NCI-H1092 treated with DMSO at 0.1 percent for 48 hours (cell line): ENCODE measurements around the gene RNASEH2B.

Source experiments
- DNase-seq: peaks from one replicate; lab custom pipeline; 2025; lab: John Stamatoyannopoulos, UW

The RNASEH2B gene

GRCh38 chr13:50909605-50910484 is at the start of gene RNASEH2B:
TSS of gene RNASEH2B (plus strand) at chr13:50909791. CDS start at chr13:50910077, 286 bp downstream.
- DNase-seq = peak; percentile 77

DNA sequence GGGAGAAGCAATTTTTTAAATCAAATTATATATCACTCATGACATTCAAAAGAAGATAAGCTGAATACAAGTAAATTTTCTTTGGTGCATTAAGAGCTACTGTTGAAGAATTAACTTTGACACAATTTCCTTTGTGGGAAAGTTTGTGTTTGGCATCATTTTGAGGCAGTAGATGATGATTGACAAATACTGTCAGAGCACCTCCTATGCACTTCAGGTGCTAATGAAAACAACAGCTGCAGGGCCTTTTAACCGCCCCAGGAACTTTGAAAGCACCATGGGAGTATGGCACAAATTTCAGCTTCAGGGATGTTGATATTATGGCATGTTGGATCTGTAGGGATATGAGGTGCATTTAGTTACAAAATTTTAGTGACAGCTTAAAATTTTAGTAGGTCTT is 45.1 kb upstream of the RNASEH2B start:
- DNase-seq = no peak

DNA sequence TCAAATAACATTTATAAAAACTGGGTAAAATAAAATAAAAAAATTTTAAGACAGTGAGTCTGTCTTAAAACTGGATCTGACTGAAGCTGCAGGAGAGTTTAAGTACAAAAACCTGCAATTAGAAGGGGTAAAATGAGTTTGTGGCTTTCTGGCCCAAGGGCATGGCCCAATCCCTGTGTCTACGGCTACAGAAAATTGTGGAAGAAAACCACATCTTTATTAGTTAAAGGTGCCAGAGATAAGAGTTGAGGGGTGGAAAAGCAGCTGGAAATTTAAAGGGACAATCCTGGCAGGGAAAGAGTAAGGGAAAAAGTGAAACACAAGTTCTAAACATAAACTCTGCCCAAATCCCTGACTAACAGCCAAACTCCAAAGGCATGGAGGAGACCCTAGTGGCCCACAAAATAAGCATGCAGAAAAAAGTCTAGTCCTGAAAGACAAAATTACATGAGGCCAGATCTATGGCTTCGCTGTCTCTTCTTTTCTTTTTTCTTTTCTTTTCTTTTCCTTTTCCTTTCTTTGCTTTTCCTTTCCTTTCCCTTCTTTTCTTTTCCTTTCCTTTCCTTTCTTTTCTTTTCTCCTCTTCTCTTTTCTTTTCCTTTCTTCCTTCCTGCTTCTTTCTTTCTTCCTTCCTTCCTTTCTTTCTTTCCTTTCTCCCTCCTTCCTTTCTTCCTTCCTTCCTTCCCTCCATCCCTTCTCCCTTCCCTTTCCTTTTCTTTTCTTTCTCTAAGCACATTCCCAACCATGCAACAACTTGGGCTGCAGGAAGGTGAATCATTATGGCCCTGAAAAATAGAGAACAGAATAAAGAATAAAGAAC is 42.6 kb upstream of the RNASEH2B start:
- no peak for DNase-seq

GRCh38 chr13:50867637-50867945 is 42.0 kb upstream of the RNASEH2B start:
- no peak for DNase-seq

- DNase-seq = no peak
Observed at GRCh38 chr13:50871405-50871804, 38.2 kb upstream of the RNASEH2B start.

- no peak for DNase-seq
Observed at GRCh38 chr13:50873467-50873866, 36.1 kb upstream of the RNASEH2B start.

DNA sequence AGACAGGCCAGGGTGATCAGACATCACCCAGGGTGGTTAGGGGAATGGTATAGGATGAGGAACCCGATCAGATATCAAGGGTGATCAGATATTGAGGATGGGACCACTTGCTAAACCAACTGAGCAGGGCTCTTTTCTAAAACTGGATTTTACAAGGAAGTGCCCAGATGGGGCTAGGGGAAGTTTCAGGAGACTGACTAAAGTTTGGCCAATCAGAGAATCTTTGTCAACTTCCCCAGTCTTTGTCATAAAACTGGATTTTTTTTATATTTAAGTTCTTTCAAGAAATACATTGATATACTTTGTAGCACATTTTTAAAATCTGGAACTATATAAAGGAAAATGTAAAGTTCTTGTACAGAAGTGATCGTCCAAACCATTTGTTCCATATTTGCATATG is 35.6 kb upstream of the RNASEH2B start:
- DNase-seq = no peak

GRCh38 chr13:50882816-50883435 is 26.7 kb upstream of the RNASEH2B start:
- no peak for DNase-seq

DNA sequence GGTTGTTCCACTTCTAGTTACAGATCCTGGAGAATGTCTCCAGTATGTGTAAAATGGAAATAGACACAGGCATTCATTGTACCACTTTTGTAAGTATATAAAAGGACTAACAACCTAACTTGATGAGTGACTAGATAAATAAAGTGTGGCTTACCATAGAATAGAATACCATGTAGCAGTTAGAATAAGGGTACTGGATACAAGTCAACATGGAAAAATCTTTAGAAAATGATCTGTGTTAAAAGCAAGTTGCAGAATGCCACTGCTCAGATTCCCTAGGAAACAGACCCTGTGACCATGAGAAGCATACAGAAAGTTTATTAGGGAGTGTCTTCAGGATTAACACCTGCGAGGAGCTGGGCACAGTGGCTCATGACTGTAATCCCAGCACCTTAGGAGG is 25.9 kb upstream of the RNASEH2B start:
- DNase-seq = no peak

DNA sequence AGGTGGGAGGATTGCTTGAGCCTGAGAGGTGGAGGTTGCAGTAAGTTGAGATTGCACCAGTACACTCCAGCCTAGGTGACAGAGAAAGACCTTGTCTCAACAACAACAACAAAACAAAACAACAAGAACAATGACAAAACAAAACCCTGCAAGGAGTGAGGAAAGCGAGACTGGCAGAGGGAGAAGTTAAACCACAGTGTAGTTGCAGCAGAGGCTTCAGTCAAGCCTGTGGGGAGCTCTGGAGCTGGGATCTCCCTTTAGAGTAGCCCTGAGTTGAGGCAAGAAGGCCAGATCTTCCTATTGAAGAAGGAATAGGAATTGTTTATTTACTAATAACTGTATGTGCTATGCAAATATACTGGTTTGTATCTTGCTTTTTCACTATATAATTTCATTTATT is 25.3 kb upstream of the RNASEH2B start:
- DNase-seq = no peak

- no peak for DNase-seq
Observed at GRCh38 chr13:50887151-50887550, 22.4 kb upstream of the RNASEH2B start.

GRCh38 chr13:50888362-50888761 is 21.2 kb upstream of the RNASEH2B start:
- no peak for DNase-seq

GRCh38 chr13:50889317-50889716 is 20.3 kb upstream of the RNASEH2B start:
- no peak for DNase-seq

DNA sequence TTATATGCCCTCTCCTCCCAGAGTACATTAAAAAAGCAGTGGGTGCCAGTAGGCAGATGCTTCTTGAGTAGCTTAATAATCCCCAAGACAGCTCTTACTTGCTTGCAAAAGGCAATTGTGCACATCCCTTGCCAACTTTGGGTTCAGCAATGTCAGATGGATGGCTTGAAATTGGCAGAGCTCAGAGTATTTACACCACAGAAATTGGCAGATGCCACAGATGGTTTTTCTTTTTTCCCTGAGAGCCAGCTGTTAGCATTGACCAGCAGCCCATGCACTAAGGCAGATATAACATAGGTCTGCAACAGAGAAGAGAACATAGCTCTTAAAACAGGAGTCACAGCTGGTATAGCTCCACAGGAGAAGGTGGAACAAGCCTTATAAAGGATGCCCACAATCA is 18.4 kb upstream of the RNASEH2B start:
- DNase-seq = no peak

GRCh38 chr13:50892210-50892944 is 17.2 kb upstream of the RNASEH2B start:
- no peak for DNase-seq

GRCh38 chr13:50893211-50893852 is 16.3 kb upstream of the RNASEH2B start:
- DNase-seq = no peak

DNA sequence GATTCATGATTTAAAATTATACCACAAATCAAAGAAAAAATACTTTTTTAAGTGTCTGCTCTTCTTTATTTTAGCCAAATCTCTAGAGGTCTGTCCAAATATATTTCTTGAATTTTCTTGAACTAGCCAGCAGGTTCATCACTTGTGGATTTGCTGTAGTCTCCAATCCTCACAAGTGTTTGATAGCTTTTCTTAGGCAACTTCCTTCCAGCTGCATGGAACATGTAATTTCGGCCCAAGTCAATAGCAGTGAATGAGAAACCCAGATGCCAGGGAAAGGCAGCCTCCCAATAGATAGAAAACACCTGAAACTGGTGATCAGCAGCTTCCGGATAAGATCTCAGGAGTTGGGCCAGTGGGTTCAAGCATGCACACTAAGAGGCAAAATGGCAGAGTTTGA is 15.6 kb upstream of the RNASEH2B start:
- no peak for DNase-seq

- no peak for DNase-seq
Observed at GRCh38 chr13:50894504-50894903, 15.1 kb upstream of the RNASEH2B start.

GRCh38 chr13:50898338-50898737 is 11.3 kb upstream of the RNASEH2B start:
- no peak for DNase-seq

DNA sequence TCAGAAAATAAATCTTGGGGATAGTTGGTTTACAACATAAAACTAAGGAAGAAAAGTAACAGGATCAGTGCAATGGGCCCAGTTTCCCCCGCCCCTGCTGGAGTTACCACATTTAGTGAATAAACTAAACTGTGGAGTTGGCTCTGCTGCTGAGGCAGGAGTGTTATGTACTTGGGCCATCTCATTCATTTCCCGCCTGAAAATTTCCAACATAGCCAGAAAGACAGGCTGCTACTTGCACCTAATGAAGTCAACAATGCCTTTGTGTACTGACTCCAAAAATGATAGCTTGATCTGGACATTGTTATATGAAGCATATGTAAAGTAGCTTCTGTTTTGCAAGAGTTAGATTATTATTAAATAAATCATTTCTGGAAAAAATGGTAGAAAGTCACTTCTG is 7.9 kb upstream of the RNASEH2B start:
- DNase-seq = no peak

- DNase-seq = no peak
Observed at GRCh38 chr13:50905256-50905655, 4.3 kb upstream of the RNASEH2B start.

- no peak for DNase-seq
Observed at GRCh38 chr13:50907781-50908180, 1.8 kb upstream of the RNASEH2B start.
